Measurements from ENCODE around the gene RPL10. TPM values are rescaled to one million over a fixed set of nuclear protein-coding genes. Genes with fewer than 3 reads are reported as not detected.

RPL10 gene
- total RNA-seq, 1 experiment from 2014 or later, result 2,110 TPM

GRCh38 chrX:154446430-154446829 lies 48.3 kb downstream of the RPL10 start:
- Histone ChIP-seq H2BK5ac (ENCODE audit: insufficient read length, low read length) (no peak overlapping the region), H3K27ac (ENCODE audit: insufficient read length, low read depth, low read length) (no peak overlapping the region), H3K4me1 (ENCODE audit: insufficient read depth, low read length) (no peaks in the 10 kb centered on the region), H3K9me3 (ENCODE audit: control insufficient read depth, low read depth, low read length) (peaks cover 36% of the 10 kb centered on the region), H2AK5ac (ENCODE audit: insufficient read length, low read length) (no peak overlapping the region), H3K14ac (ENCODE audit: insufficient read depth, low read length) (no peak overlapping the region), H4K5ac (ENCODE audit: insufficient read length, low read depth, low read length) (no peak overlapping the region), H3T11ph (ENCODE audit: low read length) (no peak overlapping the region), H3K27me3 (ENCODE audit: insufficient read depth, low read length) (no peaks in the 10 kb centered on the region), H3K23me2 (ENCODE audit: insufficient read length, low read depth, low read length, poor library complexity, severe bottlenecking) (peaks cover 2% of the 10 kb centered on the region), H3K4ac (ENCODE audit: low read depth, low read length) (no peak overlapping the region), H3K18ac (ENCODE audit: insufficient read length, low read depth, low read length) (no peak overlapping the region), H2AFZ (ENCODE audit: low read length) (no peak overlapping the region), H3K79me2 (ENCODE audit: insufficient read depth, low read length) (no peaks in the 10 kb centered on the region), H4K91ac (ENCODE audit: insufficient read length, low read depth, low read length) (no peak overlapping the region), H3K56ac (ENCODE audit: insufficient read length, low read depth, low read length) (no peak overlapping the region), H3K4me2 (ENCODE audit: insufficient read depth, insufficient read length, low read length) (no peak overlapping the region), H3K9ac (ENCODE audit: extremely low read depth, insufficient read length, low read length) (no peak overlapping the region), H3K23ac (ENCODE audit: insufficient read length, low read depth, low read length) (no peak overlapping the region), H3K79me1 (ENCODE audit: insufficient read depth, low read depth, low read length, poor library complexity, severe bottlenecking) (no peaks in the 10 kb centered on the region), H2BK12ac (ENCODE audit: insufficient read length, low read depth, low read length) (no peak overlapping the region), H4K20me1 (ENCODE audit: control insufficient read depth, insufficient read depth, insufficient read length) (no peaks in the 10 kb centered on the region), H2BK15ac (ENCODE audit: low read depth, low read length) (no peak overlapping the region), H4K8ac (replicated peaks; ENCODE audit: insufficient read length, low read depth, low read length) (no peak overlapping the region), H2BK120ac (ENCODE audit: low read depth, low read length, poor library complexity, severe bottlenecking) (no peak overlapping the region), H2BK20ac (ENCODE audit: low read depth, low read length, poor library complexity, severe bottlenecking) (no peak overlapping the region)
- H3K36me3 Mint-ChIP-seq (ENCODE audit: insufficient read depth in 1 of 3, low read depth in 3 of 3), result peaks cover 33 to 65% (median 54%) of the 10 kb centered on the region in 3 experiments
- no peak for DNase-seq
- H3K27ac Mint-ChIP-seq, result no peak overlapping the region
- no peaks in the 10 kb centered on the region; the same call in none of the 2 replicates for H3K27me3 Mint-ChIP-seq (ENCODE audit: low read depth)
- WGBS (ENCODE audit: extremely low coverage, insufficient read length, low lambda C conversion rate), result no CpG with 5 or more reads among the region's 12 CpGs
- H3K9me3 Mint-ChIP-seq, result peaks cover 59 to 80% of the 10 kb centered on the region in 2 experiments
- peaks cover 3 to 5% of the 10 kb centered on the region in 2 experiments; a peak in 2 of 4 replicates for H3K4me1 Mint-ChIP-seq
- TF ChIP-seq, protein P1, sequence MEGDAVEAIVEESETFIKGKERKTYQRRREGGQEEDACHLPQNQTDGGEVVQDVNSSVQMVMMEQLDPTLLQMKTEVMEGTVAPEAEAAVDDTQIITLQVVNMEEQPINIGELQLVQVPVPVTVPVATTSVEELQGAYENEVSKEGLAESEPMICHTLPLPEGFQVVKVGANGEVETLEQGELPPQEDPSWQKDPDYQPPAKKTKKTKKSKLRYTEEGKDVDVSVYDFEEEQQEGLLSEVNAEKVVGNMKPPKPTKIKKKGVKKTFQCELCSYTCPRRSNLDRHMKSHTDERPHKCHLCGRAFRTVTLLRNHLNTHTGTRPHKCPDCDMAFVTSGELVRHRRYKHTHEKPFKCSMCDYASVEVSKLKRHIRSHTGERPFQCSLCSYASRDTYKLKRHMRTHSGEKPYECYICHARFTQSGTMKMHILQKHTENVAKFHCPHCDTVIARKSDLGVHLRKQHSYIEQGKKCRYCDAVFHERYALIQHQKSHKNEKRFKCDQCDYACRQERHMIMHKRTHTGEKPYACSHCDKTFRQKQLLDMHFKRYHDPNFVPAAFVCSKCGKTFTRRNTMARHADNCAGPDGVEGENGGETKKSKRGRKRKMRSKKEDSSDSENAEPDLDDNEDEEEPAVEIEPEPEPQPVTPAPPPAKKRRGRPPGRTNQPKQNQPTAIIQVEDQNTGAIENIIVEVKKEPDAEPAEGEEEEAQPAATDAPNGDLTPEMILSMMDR (conservative IDR thresholded peaks at IDR 0.05), result no peak
- H3K4me3 Mint-ChIP-seq, result no peak overlapping the region
